ENCODE data around the gene MYOM1. TPM values are rescaled to one million over a fixed set of nuclear protein-coding genes. Genes with fewer than 3 reads are reported as not detected.

Gene MYOM1
- total and polyA plus RNA-seq, 2 donors (not counting 3 experiments of a cell fraction or from before 2014, with no cell fraction given) = 0.08 TPM; not detected in 1

GRCh38 chr18:3071676-3072075 lies 148.1 kb downstream of the MYOM1 start:
- ChIA-PET CTCF (interaction anchor here (1.3 to 10.1 kb wide), 2 partner anchors 9 to 11 kb away, joined by 3 to 104 read pairs; no protein-coding TSS in a partner anchor), POLR2A (no interaction called here)
- Histone ChIP-seq H3K4me1 (ENCODE audit: control insufficient read depth, extremely low read depth, insufficient read depth, low read length) (no peaks in the 10 kb centered on the region), H3K4me2 (ENCODE audit: insufficient read depth, low read length) (no peak overlapping the region), H3K27me3 (ENCODE audit: control insufficient read depth in 2 of 2, insufficient read depth in 2 of 2, low read length in 2 of 2) (no peaks in the 10 kb centered on the region), H2AFZ (ENCODE audit: low read depth, low read length) (no peak overlapping the region), H3K36me3 (ENCODE audit: control insufficient read depth in 2 of 2, extremely low read depth in 1 of 2, insufficient read depth in 2 of 2, low read length in 2 of 2) (no peaks in the 10 kb centered on the region), H3K79me2 (ENCODE audit: control insufficient read depth, insufficient read depth, low read length) (no peaks in the 10 kb centered on the region), H3K9ac (replicated peaks; ENCODE audit: extremely low read depth, insufficient read depth, low read length) (no peak overlapping the region), H3K9me3 (replicated peaks; ENCODE audit: control insufficient read depth, insufficient read depth, low read length) (no peaks in the 10 kb centered on the region), H4K20me1 (replicated peaks; ENCODE audit: control insufficient read depth, extremely low read depth, insufficient read depth, low read length) (no peaks in the 10 kb centered on the region), H3K27ac (ENCODE audit: insufficient read depth, low read depth, low read length) (no peak overlapping the region), H3K4me3 (replicated peaks in 1 of 3; ENCODE audit: insufficient read depth in 1 of 3, low read depth in 1 of 3, low read length in 3 of 3) (no peak overlapping the region), H3K9me1 (replicated peaks; ENCODE audit: control insufficient read depth, extremely low read depth, insufficient read depth, low read length) (no peaks in the 10 kb centered on the region)
- dilution Hi-C loops (cut with MboI; ENCODE audit: extremely low pct_ligation_motif_present, low sequenced_read_pairs) (no loop called here), intact Hi-C loops (cut with micrococcal nuclease) (no loop called here)
- BruUV-seq (replicated peaks) = no TSS peak
- DNase-seq (ENCODE audit: low read depth, low spot score) (no peak), FAIRE-seq (no peak)
- TF ChIP-seq GATA2 (IDR thresholded peaks at IDR 0.05; ENCODE audit: insufficient read depth, insufficient read length, low read depth, low read length) (no peak), EZH2 (IDR thresholded peaks at IDR 0.05; ENCODE audit: borderline replicate concordance, low read depth, low read length, severe bottlenecking) (no peak), JUN (IDR thresholded peaks at IDR 0.05; ENCODE audit: borderline replicate concordance, insufficient read depth, insufficient read length, low read depth) (no peak), MYC (IDR thresholded peaks at IDR 0.05; ENCODE audit: low read depth, low read length) (no peak), POLR2AphosphoS5 (IDR thresholded peaks at IDR 0.05; ENCODE audit: insufficient read depth, low read depth, low read length) (no peak), FOS (IDR thresholded peaks at IDR 0.05; ENCODE audit: borderline replicate concordance, insufficient read depth, low read length) (no peak), CTCF (IDR thresholded peaks at IDR 0.05; ENCODE audit: extremely low read depth in 1 of 2, insufficient read depth in 1 of 2, low read depth in 1 of 2, low read length in 2 of 2) (no peak), POLR2A (IDR thresholded peaks at IDR 0.05; ENCODE audit: low read depth, low read length) (no peak), MAX (IDR thresholded peaks at IDR 0.05; ENCODE audit: insufficient read depth, insufficient read length) (no peak)
